ENCODE data around the gene SEC14L2.
"Not testable (repeated sequence)": the region's sequence is repeated elsewhere in the genome, so short reads cannot be mapped to it uniquely, and the experiment has no call there.

SEC14L2 gene

GRCh38 chr22:30444632-30445437 is 48.0 kb downstream of the SEC14L2 start:
- peak; percentile 91 for DNase-seq (ENCODE audit: extremely low spot score)
- TF ChIP-seq FOXK2 (IDR thresholded peaks at IDR 0.05) (no peak), FOXM1 (IDR thresholded peaks at IDR 0.05; ENCODE audit: borderline replicate concordance) (no peak), CTBP1 (IDR thresholded peaks at IDR 0.05; ENCODE audit: borderline replicate concordance) (no peak), ZNF384 (IDR thresholded peaks at IDR 0.05) (no peak), TARDBP (IDR thresholded peaks at IDR 0.05) (no peak), ELF4 (IDR thresholded peaks at IDR 0.05) (no peak), NFRKB (IDR thresholded peaks at IDR 0.05) (no peak), FOXA1 (IDR thresholded peaks at IDR 0.05) (no peak), BHLHE40 (IDR thresholded peaks at IDR 0.05; ENCODE audit: borderline replicate concordance) (no peak), L3MBTL2 (conservative IDR thresholded peaks at IDR 0.05) (no peak), ARNT (IDR thresholded peaks at IDR 0.05) (no peak), PKNOX1 (IDR thresholded peaks at IDR 0.05) (no peak), SUZ12 (IDR thresholded peaks at IDR 0.05) (no peak), HDGF (IDR thresholded peaks at IDR 0.05; ENCODE audit: borderline replicate concordance) (no peak), SP1 (IDR thresholded peaks at IDR 0.05) (no peak), LEF1 (IDR thresholded peaks at IDR 0.05; ENCODE audit: borderline replicate concordance) (no peak)
- ChIA-PET POLR2A (interaction anchor here (0.9 to 3.4 kb wide), 11 partner anchors 8 to 118 kb away, joined by 3 to 16 read pairs (median 5); partner anchors contain the start of genes MTFP1 and TBC1D10A), CTCF (interaction anchor here (0.7 to 1.5 kb wide), 5 partner anchors 13 to 310 kb away, joined by 3 to 5 read pairs (median 3); no protein-coding TSS in a partner anchor)

- no peak for DNase-seq (ENCODE audit: extremely low spot score)
- ChIA-PET POLR2A (interaction anchor here (0.9 to 3.4 kb wide), 9 partner anchors 9 to 40 kb away, joined by 3 to 16 read pairs (median 5); partner anchors contain the start of gene MTFP1), CTCF (interaction anchor here (0.7 to 1.5 kb wide), 5 partner anchors 12 to 160 kb away, joined by 3 to 5 read pairs (median 4); no protein-coding TSS in a partner anchor)
Observed at GRCh38 chr22:30445438-30446145, 48.8 kb downstream of the SEC14L2 start.

GRCh38 chr22:30447656-30448055 is 50.8 kb downstream of the SEC14L2 start:
- DNase-seq (ENCODE audit: extremely low spot score) = no peak
- ChIA-PET CTCF (no interaction called here), POLR2A (no interaction called here)
- no peak for TF ChIP-seq BHLHE40 (IDR thresholded peaks at IDR 0.05; ENCODE audit: borderline replicate concordance)
- no peak for TF ChIP-seq LEF1 (IDR thresholded peaks at IDR 0.05; ENCODE audit: borderline replicate concordance)
- TF ChIP-seq ARNT (IDR thresholded peaks at IDR 0.05) = no peak
- no peak for TF ChIP-seq PKNOX1 (IDR thresholded peaks at IDR 0.05)
- TF ChIP-seq FOXK2 (IDR thresholded peaks at IDR 0.05) = no peak
- no peak for TF ChIP-seq SUZ12 (IDR thresholded peaks at IDR 0.05)

More at GRCh38 chr22:30445438-30446145, 48.8 kb downstream of the SEC14L2 start:
- no peak for TF ChIP-seq L3MBTL2 (conservative IDR thresholded peaks at IDR 0.05)
- TF ChIP-seq HDGF (IDR thresholded peaks at IDR 0.05; ENCODE audit: borderline replicate concordance) = no peak
- TF ChIP-seq PKNOX1 (IDR thresholded peaks at IDR 0.05) = no peak
- TF ChIP-seq SUZ12 (IDR thresholded peaks at IDR 0.05) = no peak
- TF ChIP-seq TARDBP (IDR thresholded peaks at IDR 0.05) = no peak
- no peak for TF ChIP-seq FOXA1 (IDR thresholded peaks at IDR 0.05)
- TF ChIP-seq ARNT (IDR thresholded peaks at IDR 0.05) = no peak
- TF ChIP-seq FOXK2 (IDR thresholded peaks at IDR 0.05) = no peak
- TF ChIP-seq ELF4 (IDR thresholded peaks at IDR 0.05) = no peak
- TF ChIP-seq CTBP1 (IDR thresholded peaks at IDR 0.05; ENCODE audit: borderline replicate concordance) = no peak
- TF ChIP-seq BHLHE40 (IDR thresholded peaks at IDR 0.05; ENCODE audit: borderline replicate concordance) = no peak
- no peak for TF ChIP-seq FOXM1 (IDR thresholded peaks at IDR 0.05; ENCODE audit: borderline replicate concordance)

- POLR2A ChIA-PET; DNase-seq (ENCODE audit: extremely low spot score): not testable (repeated sequence)
- CTCF ChIA-PET = interaction anchor here (0.7 to 1.0 kb wide), 2 partner anchors 15 to 21 kb away, joined by 3 to 8 read pairs; no protein-coding TSS in a partner anchor
Observed at GRCh38 chr22:30451488-30451887, 54.7 kb downstream of the SEC14L2 start.

- DNase-seq (ENCODE audit: extremely low spot score) = no peak
- CTCF ChIA-PET = interaction anchor here (0.6 kb wide), 1 partner anchor 98 kb away, joined by 6 read pairs; no protein-coding TSS in a partner anchor
- TF ChIP-seq ARNT (IDR thresholded peaks at IDR 0.05) (no peak), FOXA1 (IDR thresholded peaks at IDR 0.05) (no peak), HDGF (IDR thresholded peaks at IDR 0.05; ENCODE audit: borderline replicate concordance) (no peak), LEF1 (IDR thresholded peaks at IDR 0.05; ENCODE audit: borderline replicate concordance) (no peak), FOXK2 (IDR thresholded peaks at IDR 0.05) (no peak), ZNF384 (IDR thresholded peaks at IDR 0.05) (no peak), NFRKB (IDR thresholded peaks at IDR 0.05) (no peak), FOXM1 (IDR thresholded peaks at IDR 0.05; ENCODE audit: borderline replicate concordance) (no peak), CTBP1 (IDR thresholded peaks at IDR 0.05; ENCODE audit: borderline replicate concordance) (no peak), ELF4 (IDR thresholded peaks at IDR 0.05) (no peak), SUZ12 (IDR thresholded peaks at IDR 0.05) (no peak), PKNOX1 (IDR thresholded peaks at IDR 0.05) (no peak), L3MBTL2 (conservative IDR thresholded peaks at IDR 0.05) (no peak), SP1 (IDR thresholded peaks at IDR 0.05) (no peak), TARDBP (IDR thresholded peaks at IDR 0.05) (no peak), BHLHE40 (IDR thresholded peaks at IDR 0.05; ENCODE audit: borderline replicate concordance) (no peak)
- POLR2A ChIA-PET = no interaction called here
Observed at GRCh38 chr22:30452861-30453260, 56.0 kb downstream of the SEC14L2 start.

All from HEK293T (cell line).